Measurements from ENCODE around the gene HFM1.

- no peak for TF ChIP-seq SUZ12 (IDR thresholded peaks at IDR 0.05)
- TF ChIP-seq ELF4 (IDR thresholded peaks at IDR 0.05), result no peak
- no peak for TF ChIP-seq HDGF (IDR thresholded peaks at IDR 0.05; ENCODE audit: borderline replicate concordance)
- TF ChIP-seq FOXA1 (IDR thresholded peaks at IDR 0.05), result no peak
- TF ChIP-seq ARNT (IDR thresholded peaks at IDR 0.05), result no peak
Measured at GRCh38 chr1:91307784-91308409, 96.7 kb downstream of the HFM1 start.

Measured in HEK293T (cell line).